Esophagus muscularis mucosa (tissue), 3 donors: ENCODE results near the gene UNG.

ENCODE experiments used
- POLR2A ChIP-seq: fragments of 450-650 bp; IDR thresholded peaks from one replicate; pipeline ENCODE4 v1.6.1; 2017; ENCODE audit warnings: antibody characterized with exemption, moderate library complexity, mild to moderate bottlenecking, low read depth
- TF ChIP-seq, protein P1 (sequence below), 3 experiments: fragments of 200-600 bp in 2 of 3; fragments of 450-650 bp in 1 of 3; sonication (generic) in 2 of 3; IDR thresholded peaks; one replicate each; pipeline ENCODE4 v1.5.1; 2017 to 2019; ENCODE audit warnings: antibody characterized with exemption in 3 of 3, mild to moderate bottlenecking in 2 of 3, moderate library complexity in 1 of 3

DNA sequence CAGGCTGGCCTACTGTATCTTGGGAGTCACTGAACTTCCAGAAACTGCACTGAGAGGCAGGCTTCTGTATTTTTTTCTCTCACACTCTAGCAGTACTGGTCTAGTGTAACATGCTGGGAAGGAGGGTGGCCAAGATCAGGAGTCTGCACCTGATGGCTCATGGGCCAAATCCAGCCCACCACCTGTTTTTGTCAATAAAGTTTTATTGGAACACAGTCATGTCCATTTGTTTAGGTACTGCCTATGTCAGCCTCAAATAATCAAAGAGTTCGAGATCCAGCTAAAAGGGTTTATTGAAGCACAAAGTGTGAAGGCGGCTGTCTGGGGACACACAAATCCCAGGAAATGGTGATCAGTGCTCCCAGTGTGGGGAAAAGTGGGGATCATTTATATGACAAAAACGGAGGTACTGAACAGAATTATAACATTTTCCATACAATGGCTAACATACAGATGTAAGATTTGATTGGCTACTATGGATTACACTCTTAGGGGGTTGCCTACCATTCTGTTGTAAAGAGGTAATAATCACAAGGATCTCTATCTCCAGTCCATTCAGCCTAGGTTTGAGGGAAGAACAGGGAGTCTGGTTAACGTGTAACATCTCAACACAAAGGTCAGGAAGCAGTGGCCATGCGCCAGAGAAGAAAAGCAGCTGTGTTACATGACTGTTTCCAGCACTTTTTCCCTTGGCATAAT is 32.1 kb upstream of the UNG start:
- TF ChIP-seq, protein P1, sequence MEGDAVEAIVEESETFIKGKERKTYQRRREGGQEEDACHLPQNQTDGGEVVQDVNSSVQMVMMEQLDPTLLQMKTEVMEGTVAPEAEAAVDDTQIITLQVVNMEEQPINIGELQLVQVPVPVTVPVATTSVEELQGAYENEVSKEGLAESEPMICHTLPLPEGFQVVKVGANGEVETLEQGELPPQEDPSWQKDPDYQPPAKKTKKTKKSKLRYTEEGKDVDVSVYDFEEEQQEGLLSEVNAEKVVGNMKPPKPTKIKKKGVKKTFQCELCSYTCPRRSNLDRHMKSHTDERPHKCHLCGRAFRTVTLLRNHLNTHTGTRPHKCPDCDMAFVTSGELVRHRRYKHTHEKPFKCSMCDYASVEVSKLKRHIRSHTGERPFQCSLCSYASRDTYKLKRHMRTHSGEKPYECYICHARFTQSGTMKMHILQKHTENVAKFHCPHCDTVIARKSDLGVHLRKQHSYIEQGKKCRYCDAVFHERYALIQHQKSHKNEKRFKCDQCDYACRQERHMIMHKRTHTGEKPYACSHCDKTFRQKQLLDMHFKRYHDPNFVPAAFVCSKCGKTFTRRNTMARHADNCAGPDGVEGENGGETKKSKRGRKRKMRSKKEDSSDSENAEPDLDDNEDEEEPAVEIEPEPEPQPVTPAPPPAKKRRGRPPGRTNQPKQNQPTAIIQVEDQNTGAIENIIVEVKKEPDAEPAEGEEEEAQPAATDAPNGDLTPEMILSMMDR (IDR thresholded peaks at IDR 0.05), result no peak
- no peak for TF ChIP-seq POLR2A
